Panc1 (cell line): ENCODE results near the gene FREM1. TPM values are rescaled to one million over a fixed set of nuclear protein-coding genes. Genes with fewer than 3 reads are reported as not detected.

Experiments
- ATAC-seq: fragments of 200-7000 bp; cut with Tn5 transposase; 2 replicates; pipeline ENCODE4 v1.9.1; 2020; ENCODE audit warnings: mild to moderate bottlenecking, moderate library complexity
- BruUV-seq: library from RNA; stranded (reverse); fragments of 400-500 nt; replicated peaks from 2 replicates; lab custom pipeline; 2021; lab: Mats Ljungman, UMichigan
- CTCF ChIA-PET: fragments of 300-600 bp; sonication (Branson Sonifier 250); formaldehyde crosslinking; loops from one replicate; lab custom pipeline; 2022; ENCODE audit warnings: antibody characterized with exemption; lab: Charles Lee
- POLR2A ChIA-PET: fragments of 300-600 bp; sonication (Branson Sonifier 250); formaldehyde crosslinking; loops from one replicate; lab custom pipeline; 2022; ENCODE audit warnings: antibody characterized with exemption; lab: Charles Lee
- DNase-seq: peaks from one replicate; pipeline ENCODE4 v3.0.0-alpha.2; 2010; ENCODE audit warnings: low read depth, low spot score
- H3K27ac ChIP-seq: 2 replicates; pipeline ENCODE4 v1.5.1; 2011; ENCODE audit warnings: mild to moderate bottlenecking, low read length, inconsistent platforms
- H3K27me3 ChIP-seq: fragments of 200-500 bp; sonication (Bioruptor generic); 2 replicates; pipeline ENCODE4 v1.6.0; 2014; ENCODE audit warnings: low read length, inconsistent platforms; ENCODE audit not compliant: control insufficient read depth, insufficient read depth
- H3K36me3 ChIP-seq: fragments of 200-500 bp; sonication (Bioruptor generic); 2 replicates; pipeline ENCODE4 v1.5.1; 2014; ENCODE audit warnings: inconsistent platforms, mild to moderate bottlenecking, low read length, moderate library complexity; ENCODE audit not compliant: control insufficient read depth, insufficient read depth
- H3K4me1 ChIP-seq: 2 replicates; pipeline ENCODE4 v1.5.1; 2011; ENCODE audit warnings: inconsistent platforms, mild to moderate bottlenecking, low read length, moderate library complexity; ENCODE audit not compliant: control insufficient read depth, insufficient read depth
- H3K4me3 ChIP-seq, 2 experiments: 2 replicates each; pipeline ENCODE4 v1.5.1; 2011 to 2012; ENCODE audit warnings: low read depth in 2 of 2, low read length in 2 of 2, mild to moderate bottlenecking in 2 of 2, inconsistent platforms in 1 of 2, moderate library complexity in 1 of 2
- H3K9me3 ChIP-seq: fragments of 200-500 bp; sonication (Bioruptor generic); 2 replicates; pipeline ENCODE4 v1.5.1; 2014; ENCODE audit warnings: low read depth, mild to moderate bottlenecking, inconsistent platforms, low read length, moderate library complexity; ENCODE audit not compliant: control insufficient read depth, insufficient read depth
- CTCF ChIP-seq: fragments of 450-650 bp; IDR thresholded peaks from 2 replicates; pipeline ENCODE4 v1.5.1; 2017; ENCODE audit warnings: mild to moderate bottlenecking
- POLR2AphosphoS5 ChIP-seq: IDR thresholded peaks from 2 replicates; pipeline ENCODE4 v1.6.1; 2012; ENCODE audit warnings: mild to moderate bottlenecking, low read depth, low read length, moderate library complexity
- REST ChIP-seq, 2 experiments: IDR thresholded peaks; 2 replicates each; pipeline ENCODE4 v1.6.1; 2011 to 2012; ENCODE audit warnings: low read depth in 2 of 2, control low read depth in 1 of 2, low read length in 1 of 2, mild to moderate bottlenecking in 1 of 2, moderate library complexity in 1 of 2; ENCODE audit not compliant: insufficient read depth in 1 of 2
- SIN3A ChIP-seq: IDR thresholded peaks from 2 replicates; pipeline ENCODE4 v1.6.1; 2012; ENCODE audit warnings: low read depth, mild to moderate bottlenecking, low read length, moderate library complexity, borderline replicate concordance; ENCODE audit not compliant: insufficient read depth
- TCF7L2 ChIP-seq: IDR thresholded peaks from 2 replicates; pipeline ENCODE4 v1.6.1; 2011; ENCODE audit warnings: mild to moderate bottlenecking, low read depth, low read length, inconsistent platforms
- in situ Hi-C: cut with HindIII; loops from 2 replicates; pipeline ENCODE4 v1.10.0; 2016; ENCODE audit warnings: low sequenced_read_pairs, low pct_unique_long_range_greater_than_20kb
- intact Hi-C: fragments of 100-400 bp; cut with micrococcal nuclease; formaldehyde crosslinking; loops from one replicate; pipeline ENCODE4 v1.10.0; 2022; ENCODE audit not compliant: unreplicated experiment
- total RNA-seq: library from RNA; stranded (reverse); gene quantifications from one replicate; pipeline ENCODE4 v1.2.1, GENCODE V29; 2021; ENCODE audit not compliant: unreplicated experiment

Gene FREM1
- total RNA-seq, 1 experiment from 2014 or later = not detected

- Histone ChIP-seq H3K4me1 (no peaks in the 10 kb centered on the region), H3K36me3 (no peaks in the 10 kb centered on the region), H3K27ac (no peak overlapping the region), H3K4me3 (no peak overlapping the region), H3K9me3 (no peaks in the 10 kb centered on the region), H3K27me3 (no peaks in the 10 kb centered on the region)
- intact Hi-C loops (no loop called here), in situ Hi-C loops (no loop called here)
- TF ChIP-seq REST (IDR thresholded peaks at IDR 0.05; ENCODE audit: insufficient read depth in 1 of 2, low read depth in 2 of 2, low read length in 1 of 2) (no peak), SIN3A (no peak), POLR2AphosphoS5 (no peak), TCF7L2 (no peak), CTCF (no peak)
- CTCF ChIA-PET = no interaction called here
- POLR2A ChIA-PET = no interaction called here
- no TSS peak for BruUV-seq
- no peak for DNase-seq
- no peak for ATAC-seq
These were observed 179.7 kb downstream of the FREM1 start for GRCh38 chr9:14730461-14730898.

GRCh38 chr9:14723301-14723700 lies 186.9 kb downstream of the FREM1 start:
- no peak for ATAC-seq
- no peaks in the 10 kb centered on the region for H3K4me1 ChIP-seq
- H3K27me3 ChIP-seq = no peaks in the 10 kb centered on the region
- no peak overlapping the region for H3K4me3 ChIP-seq
- no peak overlapping the region for H3K27ac ChIP-seq
- no peaks in the 10 kb centered on the region for H3K9me3 ChIP-seq
- TF ChIP-seq CTCF = no peak
- TF ChIP-seq REST (IDR thresholded peaks at IDR 0.05; ENCODE audit: insufficient read depth in 1 of 2, low read depth in 2 of 2, low read length in 1 of 2) = no peak
- TF ChIP-seq SIN3A = no peak
- no peak for TF ChIP-seq TCF7L2
- TF ChIP-seq POLR2AphosphoS5 = no peak
- no peaks in the 10 kb centered on the region for H3K36me3 ChIP-seq
- ChIA-PET CTCF (no interaction called here), POLR2A (no interaction called here)
- BruUV-seq = no TSS peak
- in situ Hi-C loops = no loop called here
- intact Hi-C loops = no loop called here
- no peak for DNase-seq
